ENCODE measurements around the gene SELENOF.

DNA sequence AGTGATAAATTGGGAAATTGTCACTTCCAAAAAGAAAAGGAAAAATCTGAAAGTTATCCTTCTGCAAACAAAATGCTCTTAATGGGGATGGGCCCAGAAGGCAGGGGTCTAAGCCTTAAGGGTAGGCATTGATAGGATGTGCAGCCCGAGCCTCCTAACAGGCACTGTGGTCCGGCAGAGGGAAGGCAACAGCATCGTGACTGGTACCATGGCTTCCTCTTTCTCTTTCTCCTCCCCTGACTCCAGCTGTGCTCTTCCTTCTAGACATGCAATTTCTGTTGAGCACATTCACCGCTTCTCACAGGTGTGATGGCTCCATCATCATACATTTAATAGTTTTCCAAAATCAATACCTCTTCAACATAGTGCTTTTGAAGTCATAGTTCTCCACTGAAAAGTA is 91.5 kb downstream of the SELENOF start:
- TF ChIP-seq, protein P1, sequence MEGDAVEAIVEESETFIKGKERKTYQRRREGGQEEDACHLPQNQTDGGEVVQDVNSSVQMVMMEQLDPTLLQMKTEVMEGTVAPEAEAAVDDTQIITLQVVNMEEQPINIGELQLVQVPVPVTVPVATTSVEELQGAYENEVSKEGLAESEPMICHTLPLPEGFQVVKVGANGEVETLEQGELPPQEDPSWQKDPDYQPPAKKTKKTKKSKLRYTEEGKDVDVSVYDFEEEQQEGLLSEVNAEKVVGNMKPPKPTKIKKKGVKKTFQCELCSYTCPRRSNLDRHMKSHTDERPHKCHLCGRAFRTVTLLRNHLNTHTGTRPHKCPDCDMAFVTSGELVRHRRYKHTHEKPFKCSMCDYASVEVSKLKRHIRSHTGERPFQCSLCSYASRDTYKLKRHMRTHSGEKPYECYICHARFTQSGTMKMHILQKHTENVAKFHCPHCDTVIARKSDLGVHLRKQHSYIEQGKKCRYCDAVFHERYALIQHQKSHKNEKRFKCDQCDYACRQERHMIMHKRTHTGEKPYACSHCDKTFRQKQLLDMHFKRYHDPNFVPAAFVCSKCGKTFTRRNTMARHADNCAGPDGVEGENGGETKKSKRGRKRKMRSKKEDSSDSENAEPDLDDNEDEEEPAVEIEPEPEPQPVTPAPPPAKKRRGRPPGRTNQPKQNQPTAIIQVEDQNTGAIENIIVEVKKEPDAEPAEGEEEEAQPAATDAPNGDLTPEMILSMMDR (IDR thresholded peaks at IDR 0.05 in 2 of 3, conservative IDR thresholded peaks at IDR 0.05 in 1 of 3; ENCODE audit: borderline replicate concordance in 1 of 3, insufficient read depth in 1 of 3, low read depth in 2 of 3, low read length in 2 of 3): no peak
- no peak for TF ChIP-seq ZNF274 (IDR thresholded peaks at IDR 0.05; ENCODE audit: low read depth, low read length)
- no peak for TF ChIP-seq CEBPB (IDR thresholded peaks at IDR 0.05; ENCODE audit: low read depth)
- TF ChIP-seq, protein P2, sequence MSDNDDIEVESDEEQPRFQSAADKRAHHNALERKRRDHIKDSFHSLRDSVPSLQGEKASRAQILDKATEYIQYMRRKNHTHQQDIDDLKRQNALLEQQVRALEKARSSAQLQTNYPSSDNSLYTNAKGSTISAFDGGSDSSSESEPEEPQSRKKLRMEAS (IDR thresholded peaks at IDR 0.05): no peak
- TF ChIP-seq, protein P3, sequence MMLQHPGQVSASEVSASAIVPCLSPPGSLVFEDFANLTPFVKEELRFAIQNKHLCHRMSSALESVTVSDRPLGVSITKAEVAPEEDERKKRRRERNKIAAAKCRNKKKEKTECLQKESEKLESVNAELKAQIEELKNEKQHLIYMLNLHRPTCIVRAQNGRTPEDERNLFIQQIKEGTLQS (IDR thresholded peaks at IDR 0.05): no peak
- no peak for TF ChIP-seq POLR2A (IDR thresholded peaks at IDR 0.05; ENCODE audit: borderline replicate concordance, extremely low read depth, insufficient read depth, insufficient read length)
- TF ChIP-seq JUND (IDR thresholded peaks at IDR 0.05): no peak
- TF ChIP-seq EZH2phosphoT487 (IDR thresholded peaks at IDR 0.05; ENCODE audit: borderline replicate concordance): no peak
